Tibial nerve (tissue), 4 donors: ENCODE data around the gene PKNOX2.

Source experiments
- CTCF ChIP-seq, 5 experiments: fragments of 200-600 bp in 3 of 5; fragments of 450-650 bp in 2 of 5; sonication (generic) in 3 of 5; IDR thresholded peaks; one replicate each; pipeline ENCODE4 v1.5.1; 2016 to 2019; ENCODE audit warnings: antibody characterized with exemption in 5 of 5, mild to moderate bottlenecking in 3 of 5, moderate library complexity in 2 of 5
- EP300 ChIP-seq, 2 donors: sonication (generic); formaldehyde crosslinking; IDR thresholded peaks; one replicate each; pipeline ENCODE4 v1.6.1; 2017; ENCODE audit warnings: antibody characterized with exemption in 2 of 2, mild to moderate bottlenecking in 1 of 2
- POLR2A ChIP-seq, 2 donors: fragments of 450-650 bp; IDR thresholded peaks; one replicate each; pipeline ENCODE4 v1.6.1; 2017; ENCODE audit warnings: antibody characterized with exemption in 2 of 2, mild to moderate bottlenecking in 2 of 2, moderate library complexity in 2 of 2

DNA sequence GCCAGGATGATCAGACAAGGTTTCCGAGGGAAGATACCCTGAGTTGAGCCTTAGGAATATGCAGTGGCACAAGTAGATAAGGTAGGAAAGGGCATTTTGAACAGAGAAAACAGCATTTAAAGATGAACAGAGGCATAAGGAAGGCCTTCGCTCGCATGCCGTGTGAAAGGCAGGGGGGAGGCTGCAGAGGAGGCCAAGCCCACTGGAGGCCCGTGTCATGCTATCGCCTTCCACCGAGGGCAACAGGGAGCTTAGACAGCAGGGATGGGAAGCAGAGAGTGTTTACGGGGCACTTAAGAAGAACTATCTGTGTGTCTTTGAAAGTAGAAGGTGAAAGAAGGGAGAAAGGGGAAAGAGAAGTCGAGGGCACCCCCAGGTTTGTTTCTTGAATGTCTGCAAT lies 148.3 kb downstream of the PKNOX2 start:
- TF ChIP-seq POLR2A (IDR thresholded peaks at IDR 0.05): no peak
- no peak for TF ChIP-seq CTCF (IDR thresholded peaks at IDR 0.05)
- no peak for TF ChIP-seq EP300 (IDR thresholded peaks at IDR 0.05)
